Measurements from ENCODE around the gene BANK1. TPM values are rescaled to one million over a fixed set of nuclear protein-coding genes. Genes with fewer than 3 reads are reported as not detected.

BANK1 gene
- total and polyA plus RNA-seq, 10 of the 15 experiments (the other 5 are each of a cell fraction or from before 2014, with no cell fraction given), result 0.13 to 2.1 (median 0.42) TPM

- WGBS (ENCODE audit: insufficient coverage, insufficient replicate concordance, low lambda C conversion rate, missing lambda C conversion rate), result 100% methylated on average over 1 of the region's 1 CpG
- Histone ChIP-seq H3K4me2 (ENCODE audit: control insufficient read depth, insufficient read depth) (no peak overlapping the region), H3K27me3 (replicated peaks in 1 of 2; ENCODE audit: control insufficient read depth in 2 of 2, insufficient read depth in 2 of 2, low read length in 1 of 2) (no peaks in the 10 kb centered on the region), H3K9me3 (replicated peaks; ENCODE audit: control insufficient read depth, insufficient read depth, low read length) (no peaks in the 10 kb centered on the region), H3K36me3 (ENCODE audit: control insufficient read depth in 2 of 2, insufficient read depth in 2 of 2, low read length in 1 of 2) (no peaks in the 10 kb centered on the region), H4K20me1 (ENCODE audit: control insufficient read depth, insufficient read depth) (no peaks in the 10 kb centered on the region), H3K4me3 (no peak overlapping the region), H3K4me1 (ENCODE audit: control insufficient read depth, insufficient read depth, low read length) (no peaks in the 10 kb centered on the region), H2AFZ (ENCODE audit: control insufficient read depth, low read depth, low read length) (no peak overlapping the region), H3K79me2 (ENCODE audit: control insufficient read depth, insufficient read depth, low read length) (no peaks in the 10 kb centered on the region), H3K9ac (ENCODE audit: control insufficient read depth, insufficient read depth, low read length) (no peak overlapping the region), H3K27ac (ENCODE audit: control insufficient read depth, insufficient read depth) (no peak overlapping the region)
- ChIA-PET SMC1A (ENCODE audit: uncharacterized antibody, unreplicated experiment) (no interaction called here), POLR2A (interaction anchor here (0.7 kb wide), 1 partner anchor 117 kb away, joined by 4 read pairs; no protein-coding TSS in a partner anchor), RAD21 (ENCODE audit: unreplicated experiment) (no interaction called here), CTCF (no interaction called here)
- no peak for TF ChIP-seq SMAD1 (IDR thresholded peaks at IDR 0.05; ENCODE audit: low read depth, partially characterized antibody)
- no peak for TF ChIP-seq BCL11A (IDR thresholded peaks at IDR 0.05; ENCODE audit: low read depth, low read length)
- no peak for TF ChIP-seq RELB (IDR thresholded peaks at IDR 0.05; ENCODE audit: low read depth)
- no peak for TF ChIP-seq MLLT1 (IDR thresholded peaks at IDR 0.05)
- no peak for TF ChIP-seq RB1 (IDR thresholded peaks at IDR 0.05; ENCODE audit: borderline replicate concordance)
- TF ChIP-seq MXI1 (IDR thresholded peaks at IDR 0.05; ENCODE audit: low read depth, low read length), result no peak
- no peak for TF ChIP-seq YY1 (IDR thresholded peaks at IDR 0.05; ENCODE audit: low read depth, low read length)
- TF ChIP-seq SP1 (IDR thresholded peaks at IDR 0.05; ENCODE audit: low read depth, low read length), result no peak
- no peak for TF ChIP-seq PRDM15 (CRISPR knock-in tag; IDR thresholded peaks at IDR 0.05)
- DNase-seq (ENCODE audit: low read depth, low spot score), result no peak
- no peak for ATAC-seq
- FAIRE-seq, result no peak
- in situ Hi-C loops (cut with MboI), result no loop called here
- BruUV-seq (replicated peaks), result no TSS peak
- intact Hi-C loops (cut with micrococcal nuclease; ENCODE audit: unreplicated experiment), result no loop called here
Measured at GRCh38 chr4:101944649-101945048, 154.1 kb downstream of the BANK1 start.

Measured in GM12878 (cell line).